ENCODE data around the gene PNPLA1.

DNA sequence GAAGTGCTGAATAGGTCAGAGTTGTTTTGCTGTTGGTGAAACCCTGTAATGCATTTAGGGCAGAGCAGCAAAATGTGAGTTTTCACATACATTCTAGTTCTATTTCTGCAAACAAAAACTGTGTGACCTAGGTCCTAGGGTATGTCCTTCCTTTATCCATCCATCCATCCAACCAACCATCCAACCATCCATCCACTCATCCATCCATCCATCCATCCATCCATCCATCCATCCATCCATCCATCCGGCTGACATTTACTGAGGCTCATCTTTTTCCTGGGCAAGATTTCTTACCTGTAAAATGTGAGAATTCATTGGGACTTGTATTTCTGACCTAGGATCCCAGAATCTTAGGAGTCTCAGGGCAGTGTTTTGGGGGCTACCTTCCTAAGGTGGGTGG is 14.5 kb downstream of the PNPLA1 start:
- TF ChIP-seq, protein P1, sequence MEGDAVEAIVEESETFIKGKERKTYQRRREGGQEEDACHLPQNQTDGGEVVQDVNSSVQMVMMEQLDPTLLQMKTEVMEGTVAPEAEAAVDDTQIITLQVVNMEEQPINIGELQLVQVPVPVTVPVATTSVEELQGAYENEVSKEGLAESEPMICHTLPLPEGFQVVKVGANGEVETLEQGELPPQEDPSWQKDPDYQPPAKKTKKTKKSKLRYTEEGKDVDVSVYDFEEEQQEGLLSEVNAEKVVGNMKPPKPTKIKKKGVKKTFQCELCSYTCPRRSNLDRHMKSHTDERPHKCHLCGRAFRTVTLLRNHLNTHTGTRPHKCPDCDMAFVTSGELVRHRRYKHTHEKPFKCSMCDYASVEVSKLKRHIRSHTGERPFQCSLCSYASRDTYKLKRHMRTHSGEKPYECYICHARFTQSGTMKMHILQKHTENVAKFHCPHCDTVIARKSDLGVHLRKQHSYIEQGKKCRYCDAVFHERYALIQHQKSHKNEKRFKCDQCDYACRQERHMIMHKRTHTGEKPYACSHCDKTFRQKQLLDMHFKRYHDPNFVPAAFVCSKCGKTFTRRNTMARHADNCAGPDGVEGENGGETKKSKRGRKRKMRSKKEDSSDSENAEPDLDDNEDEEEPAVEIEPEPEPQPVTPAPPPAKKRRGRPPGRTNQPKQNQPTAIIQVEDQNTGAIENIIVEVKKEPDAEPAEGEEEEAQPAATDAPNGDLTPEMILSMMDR (IDR thresholded peaks at IDR 0.05; ENCODE audit: low read depth, low read length): no peak
- no peak for TF ChIP-seq EZH2phosphoT487 (IDR thresholded peaks at IDR 0.05; ENCODE audit: low read depth)

Data from OCI-LY3 (cell line).